ENCODE data around the gene PSMA2.

PSMA2 gene

DNA sequence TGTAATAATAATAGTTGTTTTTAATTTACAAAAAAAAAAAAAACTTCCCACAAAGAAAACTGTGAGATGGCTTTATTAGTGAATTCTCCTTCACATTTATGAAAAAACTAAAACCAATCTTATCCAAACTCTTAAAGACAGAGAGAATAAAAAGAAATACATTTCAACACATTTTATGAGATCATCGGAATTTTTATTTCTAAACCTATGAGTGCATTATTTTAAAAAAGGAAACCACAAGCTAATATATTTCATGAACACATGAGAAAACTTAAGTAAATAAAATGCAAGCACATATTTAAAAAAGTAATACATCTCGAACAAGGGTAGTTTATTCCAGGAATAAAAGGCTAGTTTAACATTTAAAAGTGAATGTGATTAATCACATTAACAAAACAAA lies 51.6 kb downstream of the PSMA2 start:
- no peak overlapping the region for H3K27ac ChIP-seq (ENCODE audit: low read depth, low read length)
- no peaks in the 10 kb centered on the region for H3K36me3 ChIP-seq (ENCODE audit: control insufficient read depth, insufficient read depth, low read length)
- H3K4me3 ChIP-seq (ENCODE audit: low read length) = no peak overlapping the region
- no peak overlapping the region for H3K9ac ChIP-seq (ENCODE audit: low read length)
- no peaks in the 10 kb centered on the region for H3K4me1 ChIP-seq (ENCODE audit: control insufficient read depth, insufficient read depth, low read length)
- no peaks in the 10 kb centered on the region for H3K27me3 ChIP-seq (ENCODE audit: control insufficient read depth, insufficient read depth, low read length)

DNA sequence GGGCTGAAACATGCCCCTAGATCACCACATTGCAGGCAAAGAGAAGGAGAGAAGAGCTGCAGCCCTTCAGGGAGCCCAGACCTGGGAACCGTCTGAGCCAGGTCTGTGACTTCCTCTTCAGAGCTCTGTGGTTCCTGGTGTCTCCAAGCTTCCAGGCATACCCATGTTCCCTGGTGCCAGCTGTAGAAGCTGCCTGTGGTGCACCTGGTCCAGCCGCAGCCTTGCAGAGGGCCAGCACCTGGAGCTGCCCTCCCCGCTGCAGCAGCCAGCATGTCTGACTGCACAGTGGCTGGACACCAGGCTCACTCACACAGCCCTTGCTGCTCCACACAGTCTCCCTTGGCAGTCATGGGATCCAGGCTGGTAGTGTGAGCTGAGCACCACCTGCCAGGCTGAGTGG lies 53.7 kb downstream of the PSMA2 start:
- H3K27me3 ChIP-seq (ENCODE audit: control insufficient read depth, insufficient read depth, low read length) = no peaks in the 10 kb centered on the region
- no peak overlapping the region for H3K27ac ChIP-seq (ENCODE audit: low read depth, low read length)
- H3K36me3 ChIP-seq (ENCODE audit: control insufficient read depth, insufficient read depth, low read length) = no peaks in the 10 kb centered on the region
- H3K9ac ChIP-seq (ENCODE audit: low read length) = no peak overlapping the region
- H3K4me1 ChIP-seq (ENCODE audit: control insufficient read depth, insufficient read depth, low read length) = no peaks in the 10 kb centered on the region
- no peak overlapping the region for H3K4me3 ChIP-seq (ENCODE audit: low read length)

DNA sequence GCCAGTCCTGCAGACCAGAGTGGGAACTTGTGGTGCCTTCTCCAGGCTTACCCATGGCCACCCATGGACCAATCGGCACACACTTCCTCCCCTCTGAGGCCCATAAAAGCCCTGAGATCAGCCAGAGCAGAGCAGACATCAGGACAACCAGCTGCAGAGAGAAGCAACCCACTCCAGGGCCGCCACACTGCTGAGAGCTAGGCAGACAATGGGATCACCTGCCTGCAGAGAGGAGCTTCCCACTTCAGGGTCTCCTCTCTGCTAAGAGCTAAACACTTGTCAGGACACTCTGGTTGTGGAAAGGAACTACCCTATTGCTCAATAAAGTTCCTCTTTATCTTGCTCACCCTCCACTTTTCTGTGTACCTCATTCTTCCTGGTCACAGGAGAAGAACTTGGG lies 54.1 kb downstream of the PSMA2 start:
- Histone ChIP-seq H3K4me1 (ENCODE audit: control insufficient read depth, insufficient read depth, low read length) (no peaks in the 10 kb centered on the region), H3K27me3 (ENCODE audit: control insufficient read depth, insufficient read depth, low read length) (no peaks in the 10 kb centered on the region), H3K36me3 (ENCODE audit: control insufficient read depth, insufficient read depth, low read length) (no peaks in the 10 kb centered on the region), H3K27ac (ENCODE audit: low read depth, low read length) (no peak overlapping the region), H3K9ac (ENCODE audit: low read length) (no peak overlapping the region), H3K4me3 (ENCODE audit: low read length) (no peak overlapping the region)

DNA sequence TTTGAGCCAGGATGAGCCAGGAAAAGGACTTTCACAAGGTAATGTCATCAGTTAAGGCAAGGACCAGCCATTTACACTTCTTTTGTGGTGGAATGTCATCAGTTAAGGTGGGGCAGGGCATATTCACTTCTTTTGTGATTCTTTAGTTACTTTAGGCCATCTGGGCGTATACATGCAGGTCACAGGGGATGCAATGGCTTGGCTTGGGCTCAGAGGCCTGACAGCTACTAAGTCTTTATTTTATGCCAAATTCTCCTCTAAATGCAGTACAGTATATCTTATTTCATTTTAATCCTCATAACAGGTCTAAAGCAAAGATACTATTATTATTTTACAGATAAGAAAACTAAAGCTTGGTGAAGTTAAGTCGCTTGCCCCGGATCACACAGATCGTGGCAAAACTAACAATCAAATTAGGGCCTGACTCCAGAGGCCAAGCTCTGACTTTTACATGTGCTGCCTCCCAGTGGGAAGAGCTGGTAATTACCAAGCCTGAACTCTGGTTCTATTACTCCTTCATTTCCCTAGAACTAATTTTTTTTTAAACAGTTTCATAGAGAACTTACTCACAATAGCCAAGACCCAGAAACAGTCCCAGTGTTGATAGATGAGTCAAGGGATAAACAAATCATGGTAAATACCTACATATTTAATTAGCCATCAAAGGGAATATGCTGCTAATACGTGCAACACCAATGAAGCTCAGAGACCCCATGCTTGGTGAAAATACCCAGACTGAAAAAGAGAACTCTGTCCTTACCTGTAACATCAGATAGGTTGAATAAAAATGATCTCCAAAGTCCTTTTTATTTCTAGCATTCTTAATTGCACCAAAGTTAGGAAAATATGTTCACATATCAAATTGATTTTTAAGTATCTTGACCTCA lies 55.5 kb downstream of the PSMA2 start:
- Histone ChIP-seq H3K4me1 (ENCODE audit: control insufficient read depth, insufficient read depth, low read length) (no peaks in the 10 kb centered on the region), H3K9ac (ENCODE audit: low read length) (no peak overlapping the region), H3K27me3 (ENCODE audit: control insufficient read depth, insufficient read depth, low read length) (no peaks in the 10 kb centered on the region), H3K4me3 (ENCODE audit: low read length) (no peak overlapping the region), H3K27ac (ENCODE audit: low read depth, low read length) (no peak overlapping the region), H3K36me3 (ENCODE audit: control insufficient read depth, insufficient read depth, low read length) (no peaks in the 10 kb centered on the region)

DNA sequence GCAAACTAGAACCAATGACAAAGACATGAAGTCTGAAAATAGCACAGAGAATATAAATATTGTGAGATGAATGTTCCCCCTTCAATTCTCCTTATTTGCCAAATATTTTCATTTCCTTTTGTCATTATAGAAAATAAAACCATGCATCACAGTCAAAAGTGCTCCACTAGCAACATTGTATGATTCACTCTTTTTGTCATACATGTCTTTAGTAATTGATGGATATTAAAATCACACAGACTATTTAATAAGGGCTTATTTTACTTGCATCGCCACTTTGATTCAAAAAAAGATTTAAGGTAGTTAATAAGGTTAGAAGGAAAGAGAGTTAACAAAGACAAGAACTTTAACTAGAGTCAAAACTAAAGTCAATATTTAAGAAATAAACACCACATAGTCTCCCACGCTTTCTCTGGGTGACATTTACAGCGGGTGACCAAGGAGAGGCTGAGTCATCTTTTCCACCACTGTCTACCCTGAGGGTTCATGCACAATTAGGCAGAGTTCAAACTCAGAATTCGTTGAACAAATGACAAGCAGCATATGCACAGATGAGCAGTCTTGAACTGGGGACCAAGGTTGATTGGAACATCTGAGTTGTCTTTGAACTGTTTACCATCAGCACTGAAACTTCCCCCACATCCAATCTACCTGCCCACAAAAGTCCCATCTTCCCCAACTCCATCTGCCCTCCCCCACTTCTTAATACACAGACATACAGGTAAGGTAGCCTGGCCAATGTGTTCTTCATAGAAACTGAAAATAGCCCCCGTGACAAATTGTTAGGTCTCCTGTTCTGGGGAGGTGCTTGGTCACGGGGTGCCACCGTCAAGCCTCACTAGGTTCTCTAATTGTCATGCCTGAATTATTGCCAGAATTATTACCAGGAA lies 62.6 kb downstream of the PSMA2 start:
- no peaks in the 10 kb centered on the region for H3K4me1 ChIP-seq (ENCODE audit: control insufficient read depth, insufficient read depth, low read length)
- no peak overlapping the region for H3K9ac ChIP-seq (ENCODE audit: low read length)
- H3K27ac ChIP-seq (ENCODE audit: low read depth, low read length) = no peak overlapping the region
- H3K27me3 ChIP-seq (ENCODE audit: control insufficient read depth, insufficient read depth, low read length) = no peaks in the 10 kb centered on the region
- H3K36me3 ChIP-seq (ENCODE audit: control insufficient read depth, insufficient read depth, low read length) = no peaks in the 10 kb centered on the region
- H3K4me3 ChIP-seq (ENCODE audit: low read length) = no peak overlapping the region

DNA sequence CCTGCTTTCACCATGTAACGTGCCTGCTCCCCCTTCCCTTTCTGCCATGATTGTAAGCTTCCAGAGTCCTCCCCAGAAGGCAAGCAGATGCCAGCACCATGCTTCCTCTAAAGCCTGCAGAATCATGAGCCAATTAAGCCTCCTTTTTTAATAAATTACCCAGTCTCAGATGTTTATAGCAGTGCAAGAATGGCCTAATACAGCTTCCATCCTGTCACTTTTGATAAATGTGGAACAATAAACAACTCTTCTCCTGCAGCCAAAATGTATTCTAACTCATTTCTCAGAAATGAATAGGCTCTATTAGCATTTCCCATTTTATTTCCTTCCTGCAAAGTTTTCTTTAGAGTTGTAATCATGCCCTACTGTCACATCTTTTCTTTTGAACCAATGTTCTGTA lies 63.5 kb downstream of the PSMA2 start:
- Histone ChIP-seq H3K9ac (ENCODE audit: low read length) (no peak overlapping the region), H3K4me3 (ENCODE audit: low read length) (no peak overlapping the region), H3K4me1 (ENCODE audit: control insufficient read depth, insufficient read depth, low read length) (no peaks in the 10 kb centered on the region), H3K27ac (ENCODE audit: low read depth, low read length) (no peak overlapping the region), H3K36me3 (ENCODE audit: control insufficient read depth, insufficient read depth, low read length) (no peaks in the 10 kb centered on the region), H3K27me3 (ENCODE audit: control insufficient read depth, insufficient read depth, low read length) (no peaks in the 10 kb centered on the region)
